ENCODE measurements around the gene CAPS.

GRCh38 chr19:5948752-5949564, 34.9 kb downstream of the CAPS start:
- TF ChIP-seq POLR2A (IDR thresholded peaks at IDR 0.05) (no peak), CTCF (IDR thresholded peaks at IDR 0.05 in 4 of 5, conservative IDR thresholded peaks at IDR 0.05 in 1 of 5) (no peak)
